HepG2 (cell line): ENCODE data around the gene TMEM134. TPM values are rescaled to one million over a fixed set of nuclear protein-coding genes. Genes with fewer than 3 reads are reported as not detected.

Experiments used
- HNF4G ChIP-seq, 2 experiments: sonication (generic) in 1 of 2; formaldehyde crosslinking in 1 of 2; IDR thresholded peaks; 2 replicates each; pipeline versions ENCODE4 v1.4.0 to v1.6.1; 2011 to 2020; ENCODE audit warnings: borderline replicate concordance in 2 of 2, low read depth in 2 of 2, mild to moderate bottlenecking in 2 of 2, low read length in 1 of 2, missing genetic modification reagents in 1 of 2, moderate library complexity in 1 of 2
- MED8 ChIP-seq: sonication (generic); formaldehyde crosslinking; IDR thresholded peaks from 2 replicates; pipeline ENCODE4 v1.8.1; 2023; ENCODE audit warnings: mild to moderate bottlenecking, missing genetic modification reagents; ENCODE audit not compliant: insufficient replicate concordance
- MTF2 ChIP-seq: sonication (generic); formaldehyde crosslinking; IDR thresholded peaks from 2 replicates; pipeline ENCODE4 v1.5.0; 2020; ENCODE audit warnings: missing genetic modification reagents, borderline replicate concordance
- NFYC ChIP-seq: IDR thresholded peaks from 2 replicates; pipeline ENCODE4 v1.6.1; 2016; ENCODE audit warnings: missing genetic modification reagents, missing compliant biosample characterization
- NRL ChIP-seq: sonication (generic); formaldehyde crosslinking; IDR thresholded peaks from 2 replicates; pipeline ENCODE4 v1.5.0; 2020; ENCODE audit warnings: missing genetic modification reagents, mild to moderate bottlenecking, moderate library complexity, borderline replicate concordance
- TRIM24 ChIP-seq: sonication (generic); formaldehyde crosslinking; IDR thresholded peaks from 2 replicates; pipeline ENCODE4 v1.8.0; 2022; ENCODE audit warnings: mild to moderate bottlenecking, missing genetic modification reagents
- ZFY ChIP-seq: sonication (generic); formaldehyde crosslinking; IDR thresholded peaks from 2 replicates; pipeline ENCODE4 v1.4.0; 2020; ENCODE audit warnings: missing genetic modification reagents
- ZNF34 ChIP-seq: sonication (generic); formaldehyde crosslinking; IDR thresholded peaks from 2 replicates; pipeline ENCODE4 v1.4.0; 2020; ENCODE audit warnings: mild to moderate bottlenecking, missing genetic modification reagents, borderline replicate concordance
- ZNF383 ChIP-seq: sonication (generic); formaldehyde crosslinking; IDR thresholded peaks from 2 replicates; pipeline ENCODE4 v1.4.0; 2020; ENCODE audit warnings: missing genetic modification reagents, mild to moderate bottlenecking, borderline replicate concordance
- ZNF432 ChIP-seq: sonication (generic); formaldehyde crosslinking; IDR thresholded peaks from 2 replicates; pipeline ENCODE4 v1.5.0; 2020; ENCODE audit warnings: missing genetic modification reagents, mild to moderate bottlenecking, borderline replicate concordance
- ZNF615 ChIP-seq: sonication (generic); formaldehyde crosslinking; IDR thresholded peaks from 2 replicates; pipeline ENCODE4 v1.5.0; 2020; ENCODE audit warnings: mild to moderate bottlenecking, missing genetic modification reagents, borderline replicate concordance
- ZNF788 ChIP-seq: sonication (generic); formaldehyde crosslinking; IDR thresholded peaks from 2 replicates; pipeline ENCODE4 v1.5.0; 2020; ENCODE audit warnings: mild to moderate bottlenecking, missing genetic modification reagents, borderline replicate concordance
- ZNF850 ChIP-seq: sonication (generic); formaldehyde crosslinking; conservative IDR thresholded peaks from 2 replicates; pipeline ENCODE4 v1.9.0; 2021; ENCODE audit warnings: mild to moderate bottlenecking, missing genetic modification reagents
- polyA plus RNA-seq, 8 experiments: library from polyadenylated mRNA; depleted of rRNA in 3 of 8; stranded (reverse) in 7 of 8; unstranded in 1 of 8; fragments of >200 nt; fragmentation: Illumina TruSeq in 4 of 8; extraction: Trizol in 4 of 8; gene quantifications; 2 replicates each; pipeline versions ENCODE4 v1.2.1 to v1.2.3, GENCODE V29; 2011 to 2016; ENCODE audit warnings: low read depth in 4 of 8, missing spikeins in 1 of 8, mixed read lengths in 1 of 8; ENCODE audit not compliant: insufficient read depth in 1 of 8
- total RNA-seq, 5 experiments: library from RNA; depleted of rRNA; stranded (reverse); fragments of >200 nt; fragmentation: Illumina TruSeq; extraction: Trizol; gene quantifications; 2 replicates each; pipeline ENCODE4 v1.2.3, GENCODE V29; 2016; ENCODE audit warnings: low read depth in 1 of 5
- TF ChIP-seq, protein P1 (sequence below): sonication (generic); formaldehyde crosslinking; IDR thresholded peaks from 2 replicates; pipeline ENCODE4 v1.4.0; 2020; ENCODE audit warnings: missing genetic modification reagents
- TF ChIP-seq, protein P2 (sequence below): sonication (generic); formaldehyde crosslinking; IDR thresholded peaks from 2 replicates; pipeline ENCODE4 v1.5.0; 2020; ENCODE audit warnings: missing genetic modification reagents, mild to moderate bottlenecking, borderline replicate concordance
- TF ChIP-seq, protein P3 (sequence below): sonication (generic); formaldehyde crosslinking; IDR thresholded peaks from 2 replicates; pipeline ENCODE4 v1.8.0; 2022; ENCODE audit warnings: missing genetic modification reagents, mild to moderate bottlenecking, borderline replicate concordance
- TF ChIP-seq, protein P4 (sequence below): IDR thresholded peaks from 2 replicates; pipeline ENCODE4 v1.4.0; 2020; ENCODE audit warnings: mild to moderate bottlenecking, missing genetic modification reagents
- TF ChIP-seq, protein P5 (sequence below): IDR thresholded peaks from 2 replicates; pipeline ENCODE4 v1.6.1; 2016; ENCODE audit warnings: missing compliant biosample characterization, missing genetic modification reagents, borderline replicate concordance

The TMEM134 gene
- total and polyA plus RNA-seq, 2 of the 13 experiments (the other 11 are each of a cell fraction or from before 2014, with no cell fraction given): 6.9 to 26.9 TPM

DNA sequence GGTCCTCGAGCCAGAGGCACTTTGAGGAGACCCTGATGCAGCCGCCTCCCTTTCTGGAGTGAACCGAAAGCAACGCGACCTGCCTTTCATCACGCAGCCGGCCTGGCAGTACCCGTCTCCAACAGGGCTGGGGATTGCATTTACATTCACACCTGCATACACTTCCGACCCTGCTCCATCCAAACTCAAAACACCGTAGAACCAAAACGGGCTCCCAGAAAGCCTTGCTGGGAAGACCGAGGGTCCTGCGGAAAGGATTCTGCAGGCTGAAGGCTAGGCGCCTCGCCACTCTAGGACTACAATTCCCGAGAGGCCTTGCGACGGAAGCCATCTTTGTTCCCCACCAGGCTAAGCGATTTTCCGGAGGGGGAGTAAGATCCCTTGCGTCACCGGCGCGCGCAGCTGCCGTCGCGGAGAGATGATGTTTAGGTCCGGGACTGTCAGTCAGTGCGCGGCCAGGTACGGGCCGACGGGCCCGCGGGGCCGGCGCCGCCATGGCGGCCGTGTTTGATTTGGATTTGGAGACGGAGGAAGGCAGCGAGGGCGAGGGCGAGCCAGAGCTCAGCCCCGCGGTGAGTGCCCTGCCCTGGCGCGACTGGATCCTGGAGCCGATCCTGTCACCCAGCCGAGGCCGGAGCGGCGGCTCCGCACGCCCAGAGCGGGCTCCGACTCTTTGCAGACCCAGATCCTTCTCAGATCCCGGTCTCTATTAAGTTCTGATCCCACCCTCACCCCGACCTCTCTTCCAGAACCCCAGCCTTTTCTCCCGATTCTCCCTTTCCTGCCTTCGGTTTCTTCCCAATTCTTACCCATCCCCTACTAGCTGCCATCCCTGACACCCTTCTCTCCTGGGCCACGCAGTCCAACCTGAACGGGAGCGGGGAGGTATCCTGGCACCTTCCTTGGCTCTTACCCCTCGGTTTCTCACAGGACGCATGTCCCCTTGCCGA is 40.7 kb downstream of the TMEM134 start, which contains the start of gene RPS6KB2 (continued):
- TF ChIP-seq NRL (CRISPR knock-in tag) (peak; percentile 11; the same call in 1 of the 2 replicates), MTF2 (CRISPR knock-in tag) (no peak), MED8 (CRISPR knock-in tag) (no peak), ZNF383 (CRISPR knock-in tag) (no peak), HNF4G (IDR thresholded peaks at IDR 0.05; ENCODE audit: borderline replicate concordance, low read depth, low read length) (no peak), HNF4G (CRISPR knock-in tag; IDR thresholded peaks at IDR 0.05; ENCODE audit: borderline replicate concordance, low read depth) (0 out of 2 replicates have a peak, but pooled peaks have one; percentile 37), ZFY (CRISPR knock-in tag) (peak; percentile 94), ZNF615 (no peak), ZNF850 (no peak), NFYC (no peak; the same call in none of the 2 replicates), ZNF34 (0 out of 2 replicates have a peak, but pooled peaks have one; percentile 53), ZNF788 (CRISPR knock-in tag) (peak; percentile 72), ZNF432 (CRISPR knock-in tag) (no peak), TRIM24 (CRISPR knock-in tag) (no peak)
- TF ChIP-seq, protein P1, sequence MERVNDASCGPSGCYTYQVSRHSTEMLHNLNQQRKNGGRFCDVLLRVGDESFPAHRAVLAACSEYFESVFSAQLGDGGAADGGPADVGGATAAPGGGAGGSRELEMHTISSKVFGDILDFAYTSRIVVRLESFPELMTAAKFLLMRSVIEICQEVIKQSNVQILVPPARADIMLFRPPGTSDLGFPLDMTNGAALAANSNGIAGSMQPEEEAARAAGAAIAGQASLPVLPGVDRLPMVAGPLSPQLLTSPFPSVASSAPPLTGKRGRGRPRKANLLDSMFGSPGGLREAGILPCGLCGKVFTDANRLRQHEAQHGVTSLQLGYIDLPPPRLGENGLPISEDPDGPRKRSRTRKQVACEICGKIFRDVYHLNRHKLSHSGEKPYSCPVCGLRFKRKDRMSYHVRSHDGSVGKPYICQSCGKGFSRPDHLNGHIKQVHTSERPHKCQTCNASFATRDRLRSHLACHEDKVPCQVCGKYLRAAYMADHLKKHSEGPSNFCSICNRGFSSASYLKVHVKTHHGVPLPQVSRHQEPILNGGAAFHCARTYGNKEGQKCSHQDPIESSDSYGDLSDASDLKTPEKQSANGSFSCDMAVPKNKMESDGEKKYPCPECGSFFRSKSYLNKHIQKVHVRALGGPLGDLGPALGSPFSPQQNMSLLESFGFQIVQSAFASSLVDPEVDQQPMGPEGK (CRISPR knock-in tag): peak; percentile 94
- TF ChIP-seq, protein P2, sequence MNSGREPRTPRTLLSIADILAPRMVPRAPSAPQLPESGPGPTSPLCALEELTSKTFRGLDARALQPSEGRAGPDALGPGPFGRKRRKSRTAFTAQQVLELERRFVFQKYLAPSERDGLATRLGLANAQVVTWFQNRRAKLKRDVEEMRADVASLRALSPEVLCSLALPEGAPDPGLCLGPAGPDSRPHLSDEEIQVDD (CRISPR knock-in tag): no peak
- TF ChIP-seq, protein P3, sequence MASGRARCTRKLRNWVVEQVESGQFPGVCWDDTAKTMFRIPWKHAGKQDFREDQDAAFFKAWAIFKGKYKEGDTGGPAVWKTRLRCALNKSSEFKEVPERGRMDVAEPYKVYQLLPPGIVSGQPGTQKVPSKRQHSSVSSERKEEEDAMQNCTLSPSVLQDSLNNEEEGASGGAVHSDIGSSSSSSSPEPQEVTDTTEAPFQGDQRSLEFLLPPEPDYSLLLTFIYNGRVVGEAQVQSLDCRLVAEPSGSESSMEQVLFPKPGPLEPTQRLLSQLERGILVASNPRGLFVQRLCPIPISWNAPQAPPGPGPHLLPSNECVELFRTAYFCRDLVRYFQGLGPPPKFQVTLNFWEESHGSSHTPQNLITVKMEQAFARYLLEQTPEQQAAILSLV: peak; percentile 87; the same call in 1 of the 2 replicates
- TF ChIP-seq, protein P4, sequence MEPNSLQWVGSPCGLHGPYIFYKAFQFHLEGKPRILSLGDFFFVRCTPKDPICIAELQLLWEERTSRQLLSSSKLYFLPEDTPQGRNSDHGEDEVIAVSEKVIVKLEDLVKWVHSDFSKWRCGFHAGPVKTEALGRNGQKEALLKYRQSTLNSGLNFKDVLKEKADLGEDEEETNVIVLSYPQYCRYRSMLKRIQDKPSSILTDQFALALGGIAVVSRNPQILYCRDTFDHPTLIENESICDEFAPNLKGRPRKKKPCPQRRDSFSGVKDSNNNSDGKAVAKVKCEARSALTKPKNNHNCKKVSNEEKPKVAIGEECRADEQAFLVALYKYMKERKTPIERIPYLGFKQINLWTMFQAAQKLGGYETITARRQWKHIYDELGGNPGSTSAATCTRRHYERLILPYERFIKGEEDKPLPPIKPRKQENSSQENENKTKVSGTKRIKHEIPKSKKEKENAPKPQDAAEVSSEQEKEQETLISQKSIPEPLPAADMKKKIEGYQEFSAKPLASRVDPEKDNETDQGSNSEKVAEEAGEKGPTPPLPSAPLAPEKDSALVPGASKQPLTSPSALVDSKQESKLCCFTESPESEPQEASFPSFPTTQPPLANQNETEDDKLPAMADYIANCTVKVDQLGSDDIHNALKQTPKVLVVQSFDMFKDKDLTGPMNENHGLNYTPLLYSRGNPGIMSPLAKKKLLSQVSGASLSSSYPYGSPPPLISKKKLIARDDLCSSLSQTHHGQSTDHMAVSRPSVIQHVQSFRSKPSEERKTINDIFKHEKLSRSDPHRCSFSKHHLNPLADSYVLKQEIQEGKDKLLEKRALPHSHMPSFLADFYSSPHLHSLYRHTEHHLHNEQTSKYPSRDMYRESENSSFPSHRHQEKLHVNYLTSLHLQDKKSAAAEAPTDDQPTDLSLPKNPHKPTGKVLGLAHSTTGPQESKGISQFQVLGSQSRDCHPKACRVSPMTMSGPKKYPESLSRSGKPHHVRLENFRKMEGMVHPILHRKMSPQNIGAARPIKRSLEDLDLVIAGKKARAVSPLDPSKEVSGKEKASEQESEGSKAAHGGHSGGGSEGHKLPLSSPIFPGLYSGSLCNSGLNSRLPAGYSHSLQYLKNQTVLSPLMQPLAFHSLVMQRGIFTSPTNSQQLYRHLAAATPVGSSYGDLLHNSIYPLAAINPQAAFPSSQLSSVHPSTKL (CRISPR knock-in tag): peak; percentile 37; the same call in 1 of the 2 replicates
- TF ChIP-seq, protein P5, sequence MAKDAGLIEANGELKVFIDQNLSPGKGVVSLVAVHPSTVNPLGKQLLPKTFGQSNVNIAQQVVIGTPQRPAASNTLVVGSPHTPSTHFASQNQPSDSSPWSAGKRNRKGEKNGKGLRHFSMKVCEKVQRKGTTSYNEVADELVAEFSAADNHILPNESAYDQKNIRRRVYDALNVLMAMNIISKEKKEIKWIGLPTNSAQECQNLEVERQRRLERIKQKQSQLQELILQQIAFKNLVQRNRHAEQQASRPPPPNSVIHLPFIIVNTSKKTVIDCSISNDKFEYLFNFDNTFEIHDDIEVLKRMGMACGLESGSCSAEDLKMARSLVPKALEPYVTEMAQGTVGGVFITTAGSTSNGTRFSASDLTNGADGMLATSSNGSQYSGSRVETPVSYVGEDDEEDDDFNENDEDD (CRISPR knock-in tag): peak; percentile 65; the same call in 1 of the 2 replicates
